Measurements from ENCODE around the gene HESX1.

The HESX1 gene

GRCh38 chr3:57199895-57200297, at the start of gene HESX1:
TSS of gene HESX1 (minus strand) at chr3:57199978. CDS start at chr3:57199918, 60 bp downstream.
- no peak for DNase-seq

- no peak for DNase-seq
These were observed 45.2 kb upstream of the HESX1 start for GRCh38 chr3:57244946-57245345.

- no peak for DNase-seq
These were observed 35.1 kb upstream of the HESX1 start for GRCh38 chr3:57234613-57235575.

GRCh38 chr3:57233799-57234198, 34.0 kb upstream of the HESX1 start:
- DNase-seq: no peak

GRCh38 chr3:57230006-57230405, 30.2 kb upstream of the HESX1 start:
- DNase-seq: no peak

GRCh38 chr3:57227930-57228751, 28.4 kb upstream of the HESX1 start:
- DNase-seq: no peak

- DNase-seq: peak; percentile 30
These were observed 27.6 kb upstream of the HESX1 start, which contains the start of gene APPL1 for GRCh38 chr3:57227204-57227929. TSS of gene APPL1 (plus strand) at chr3:57227729. CDS start at chr3:57227884, 155 bp downstream.

GRCh38 chr3:57226176-57226575, 26.4 kb upstream of the HESX1 start:
- DNase-seq: no peak

GRCh38 chr3:57224856-57225255, 25.1 kb upstream of the HESX1 start:
- DNase-seq: no peak

- no peak for DNase-seq
These were observed 22.1 kb upstream of the HESX1 start for GRCh38 chr3:57221883-57222282.

GRCh38 chr3:57206423-57206822, 6.6 kb upstream of the HESX1 start:
- no peak for DNase-seq

GRCh38 chr3:57194641-57195040, 5.1 kb downstream of the HESX1 start:
- DNase-seq: no peak

- DNase-seq: no peak
These were observed 7.8 kb downstream of the HESX1 start for GRCh38 chr3:57192028-57192427.

GRCh38 chr3:57184526-57184925, 15.3 kb downstream of the HESX1 start:
- no peak for DNase-seq

- DNase-seq: no peak
These were observed 20.0 kb downstream of the HESX1 start for GRCh38 chr3:57179580-57180410.

- DNase-seq: no peak
These were observed 23.7 kb downstream of the HESX1 start for GRCh38 chr3:57176045-57176444.

- no peak for DNase-seq
These were observed 26.1 kb downstream of the HESX1 start for GRCh38 chr3:57173687-57174086.

- DNase-seq: no peak
These were observed 28.8 kb downstream of the HESX1 start for GRCh38 chr3:57170946-57171345.

- peak; percentile 23 for DNase-seq
These were observed 29.7 kb downstream of the HESX1 start for GRCh38 chr3:57169872-57170623.

GRCh38 chr3:57169108-57169507, 30.7 kb downstream of the HESX1 start:
- DNase-seq: no peak

GRCh38 chr3:57168151-57168550, 31.6 kb downstream of the HESX1 start:
- no peak for DNase-seq

Measured in NCI-H1694 treated with DMSO at 0.1 percent for 48 hours (cell line).